Thoracic aorta endothelial cell (primary cell): ENCODE data around the gene WDR12. TPM values are rescaled to one million over a fixed set of nuclear protein-coding genes. Genes with fewer than 3 reads are reported as not detected.

Experiments used
- total RNA-seq: library from RNA; depleted of rRNA; stranded (reverse); fragments of >200 nt; gene quantifications from 2 replicates; pipeline ENCODE4 v1.2.3, GENCODE V29; 2012

Gene WDR12
- total RNA-seq = 56.8 and 59.3 TPM in 2 replicates

DNA sequence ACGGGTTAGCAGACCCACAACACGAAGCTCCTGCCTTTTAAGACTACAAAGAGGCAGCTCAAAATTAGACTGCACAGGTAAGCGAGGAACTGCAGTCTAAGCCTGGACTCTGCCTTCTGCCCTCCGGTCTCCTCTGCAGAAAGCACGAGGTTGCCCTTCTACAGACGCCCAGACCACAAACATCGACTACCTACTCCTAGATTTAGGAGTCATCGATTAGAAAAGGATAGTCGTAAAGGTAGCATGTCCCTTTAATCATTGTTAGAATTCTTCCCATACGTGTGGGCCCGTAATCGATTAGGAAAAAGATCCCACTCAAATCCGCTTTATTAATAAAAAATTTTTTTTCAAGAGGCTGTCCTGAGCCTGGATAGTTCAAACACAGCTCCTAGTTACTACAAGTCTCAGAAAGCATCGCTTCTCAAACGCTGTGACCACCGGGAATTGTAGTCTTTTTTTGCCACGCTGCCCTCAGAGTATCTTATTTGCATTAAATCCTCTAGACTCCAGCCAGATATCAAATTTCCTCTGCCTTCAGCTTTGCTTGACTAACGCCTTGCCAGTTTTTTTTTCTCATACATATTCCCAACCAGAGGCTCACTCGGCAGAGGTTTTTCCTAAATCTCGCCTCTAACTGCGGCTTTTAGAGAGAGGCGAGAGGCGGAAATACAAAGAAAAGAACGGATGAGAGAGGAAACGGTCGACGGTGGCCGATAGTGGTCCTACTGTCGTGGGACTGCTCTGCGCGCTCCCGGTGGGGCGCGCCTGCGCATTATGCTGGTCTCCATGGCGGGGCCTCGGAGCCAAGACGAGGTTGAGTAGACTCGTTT, at the start of gene WDR12, which contains the start of gene CARF:
Gene WDR12 (minus strand): TSS at position 162 of the 830 bp plus-strand sequence. CDS start 197 bp downstream, outside the sequence.
Gene CARF (plus strand): TSS at position 764 of the 830 bp plus-strand sequence. CDS start 29,628 bp downstream, outside the sequence.

GRCh38 chr2:202871300-202872141, 40.0 kb downstream of the WDR12 start, which contains the start of gene ICA1L:
TSS of gene ICA1L (minus strand) at chr2:202871766. CDS start at chr2:202829009, 42,757 bp downstream.

Other genes starting within 250 kb of the WDR12 start
- 4.1 and 6.4 TPM in 2 replicates for gene ICA1L, start 39.9 kb downstream of the WDR12 start, total RNA-seq
- 4.0 and 5.7 TPM in 2 replicates for gene CARF, start 602 bp upstream of the WDR12 start, total RNA-seq
- 20.2 and 32.5 TPM in 2 replicates for gene NBEAL1, start 103.2 kb upstream of the WDR12 start, total RNA-seq